K562 treated with DMSO at 1 percent for 24 hours (cell line): ENCODE data around the gene STMP1. TPM values are rescaled to one million over a fixed set of nuclear protein-coding genes. Genes with fewer than 3 reads are reported as not detected.

Experiments
- total RNA-seq: library from RNA; unstranded; fragments of 300-600 nt; gene quantifications from 2 replicates; pipeline ENCODE4 v1.2.3, GENCODE V29; 2022; ENCODE audit warnings: low read depth; ENCODE audit not compliant: insufficient read depth

The STMP1 gene
- total RNA-seq = 26.3 and 33.2 TPM in 2 replicates

DNA sequence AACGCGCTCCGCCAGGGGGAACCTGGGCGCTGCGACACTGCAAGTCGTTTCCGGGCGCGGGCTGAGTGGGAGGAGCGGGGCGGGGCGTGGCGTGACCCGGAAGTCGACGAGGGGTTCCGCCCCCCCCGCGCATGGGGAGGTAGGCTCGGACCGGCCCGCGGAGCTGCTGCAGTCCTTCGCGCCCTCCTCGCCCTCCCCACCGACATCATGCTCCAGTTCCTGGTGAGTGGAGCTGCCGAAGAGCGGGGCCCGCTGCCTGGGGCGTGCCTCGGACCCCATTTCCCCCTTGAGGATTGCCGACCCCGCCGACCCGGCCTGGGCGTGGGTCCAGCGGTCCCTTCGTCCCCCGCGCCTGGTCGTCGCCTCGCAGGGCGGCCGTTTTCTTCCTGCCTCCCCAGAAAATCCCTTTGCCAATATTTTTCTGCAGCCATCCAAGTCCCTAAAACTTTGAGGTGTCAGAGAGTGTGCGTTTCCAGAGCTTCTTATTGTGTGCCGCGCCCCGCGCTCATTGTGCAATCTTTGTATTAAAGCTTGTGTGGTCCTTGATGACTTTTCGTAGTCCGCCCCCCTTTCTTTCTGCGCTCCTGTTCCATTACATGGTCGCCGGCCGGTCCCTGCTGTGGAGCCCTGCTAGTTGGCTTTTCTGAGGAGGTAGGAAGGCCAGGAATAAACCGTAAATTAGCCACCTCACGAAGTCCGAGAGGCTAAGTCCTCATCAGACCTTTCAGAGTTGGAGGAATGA, at the start of gene STMP1:
Gene STMP1, plus strand, starts transcription at position 142 of the 742 bp plus-strand sequence.

Other genes starting within 250 kb of the STMP1 start
- gene CNOT4, start 152.4 kb upstream of the STMP1 start, total RNA-seq = 11.5 and 14.7 TPM in 2 replicates
- 76.8 and 90.3 TPM in 2 replicates for gene NUP205, start 104.6 kb upstream of the STMP1 start, total RNA-seq
- 1.0 and 2.3 TPM in 2 replicates for gene SLC13A4, start 65.7 kb downstream of the STMP1 start, total RNA-seq
- not detected in 2 replicates for gene FAM180A, start 86.3 kb downstream of the STMP1 start, total RNA-seq